GM19372 (cell line): ENCODE data around the gene TRAF3.
"Not testable (repeated sequence)": the region's sequence is repeated elsewhere in the genome, so short reads cannot be mapped to it uniquely, and the experiment has no call there.

Source experiments
- ATAC-seq: cut with Tn5 transposase; IDR thresholded peaks from one replicate; pipeline ENCODE4 v1.9.1; 2021; ENCODE audit warnings: mild to moderate bottlenecking, low read depth, moderate library complexity; ENCODE audit not compliant: unreplicated experiment

The TRAF3 gene

DNA sequence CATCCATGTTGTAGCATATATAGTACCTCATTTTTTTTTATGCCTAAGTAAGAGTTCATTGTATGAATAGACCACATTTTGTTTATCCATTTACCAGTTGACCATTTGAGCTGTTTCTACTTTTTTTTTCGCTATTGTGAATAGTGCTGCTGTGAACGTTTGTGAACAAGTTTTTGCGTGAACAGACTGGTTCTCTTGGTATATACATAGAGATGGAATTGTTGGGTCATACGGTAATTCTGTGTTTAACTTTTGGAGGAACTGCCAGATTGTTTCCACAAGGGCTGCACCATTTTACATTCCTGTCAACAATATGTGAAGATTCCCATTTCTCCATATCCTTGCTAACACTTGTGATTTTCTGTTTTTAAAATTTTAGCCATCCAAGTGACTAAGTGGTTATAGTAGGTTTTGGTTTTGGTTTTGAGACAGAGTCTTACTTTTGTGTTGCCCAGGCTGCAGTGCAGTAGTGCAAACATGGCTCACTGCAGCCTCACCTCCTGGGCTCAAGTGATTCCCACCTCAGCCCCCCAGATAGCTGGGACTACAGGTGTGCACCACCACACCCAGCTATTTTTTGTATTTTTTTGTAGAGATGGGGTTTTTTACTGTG is 76.9 kb downstream of the TRAF3 start:
- ATAC-seq: no peak

DNA sequence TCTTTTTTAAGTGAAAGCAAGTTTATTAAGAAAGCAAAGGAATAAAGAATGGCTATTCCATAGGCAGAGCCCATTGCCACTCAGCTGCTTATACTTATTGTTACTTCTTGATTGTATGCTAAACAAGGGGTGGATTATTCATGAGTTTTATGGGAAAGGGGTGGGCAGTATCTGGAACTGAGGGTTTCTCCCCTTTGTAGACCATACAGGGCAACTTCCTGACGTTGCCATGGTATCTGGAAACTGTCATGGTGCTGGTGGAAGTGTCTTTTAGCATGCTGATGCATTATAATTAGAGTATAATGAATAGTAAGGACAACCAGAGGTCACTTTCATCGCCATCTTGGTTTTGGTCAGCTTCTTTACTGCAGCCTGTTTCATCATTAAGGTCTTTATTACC is 78.9 kb downstream of the TRAF3 start:
- ATAC-seq: no peak

DNA sequence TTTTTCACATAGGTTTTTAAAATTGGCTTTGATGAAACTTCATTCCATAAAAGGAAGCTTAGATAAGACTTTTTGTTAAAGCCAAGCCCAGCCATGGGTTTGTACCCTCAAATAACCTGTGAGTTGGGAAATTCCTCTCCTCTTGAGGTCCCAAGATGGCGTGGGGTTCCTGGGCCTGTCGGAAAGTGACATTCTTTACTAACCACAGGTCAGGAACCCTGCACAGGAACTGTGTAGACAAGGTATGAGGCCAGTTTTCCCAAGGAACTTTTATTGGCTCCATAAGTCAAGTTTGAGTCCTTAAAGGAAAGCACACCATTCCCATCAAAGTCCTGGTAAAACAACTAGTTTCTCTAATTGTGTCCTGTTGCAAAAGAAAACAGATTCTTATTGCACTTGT is 80.2 kb downstream of the TRAF3 start:
- no peak for ATAC-seq

DNA sequence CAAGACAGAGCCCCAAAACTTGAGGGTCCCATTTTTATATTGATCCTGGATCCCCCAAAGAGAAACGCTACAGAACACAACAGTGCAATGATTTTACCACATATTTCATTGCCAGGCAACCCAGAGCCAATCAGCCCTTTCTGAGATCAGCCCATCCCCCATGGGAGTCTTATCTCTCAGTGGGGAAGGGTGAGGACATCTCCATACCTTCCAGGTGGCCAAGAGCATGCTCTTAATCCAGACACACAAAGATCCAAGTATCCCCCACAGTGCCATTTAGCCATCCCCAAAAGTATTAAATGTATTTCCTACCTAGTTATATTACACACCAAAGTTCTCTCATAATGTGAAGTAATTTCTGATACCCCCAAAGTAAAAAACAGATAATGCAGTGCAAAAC is 82.7 kb downstream of the TRAF3 start:
- no peak for ATAC-seq

DNA sequence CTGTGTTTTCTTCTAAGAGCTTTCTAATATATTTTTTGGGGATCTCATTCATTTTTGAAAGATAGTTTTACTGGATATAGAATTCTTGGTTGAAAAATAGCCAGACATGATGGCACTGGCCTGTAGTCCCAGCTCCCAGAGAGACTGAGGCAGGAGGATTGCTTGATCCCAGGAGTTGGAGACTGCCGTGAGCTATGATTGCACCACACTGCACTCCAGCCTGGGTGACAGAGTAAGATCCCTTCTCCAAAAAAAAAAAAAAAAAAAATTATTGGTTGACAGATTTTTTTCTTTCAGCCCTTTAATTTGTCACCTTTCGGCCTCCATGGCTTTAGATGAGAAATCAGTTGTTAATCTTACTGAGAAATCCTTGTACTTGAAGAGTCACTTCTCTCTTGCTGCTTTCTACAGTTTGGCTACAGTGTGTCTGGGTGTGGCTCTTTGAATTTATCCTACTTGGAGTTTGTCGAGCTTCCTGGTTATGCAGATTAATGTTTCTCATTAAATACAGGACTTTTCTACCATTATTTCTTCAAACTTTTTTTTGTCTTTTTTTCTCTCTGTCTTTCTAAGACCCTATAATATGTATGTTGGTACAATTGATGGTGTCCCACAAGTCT is 85.0 kb downstream of the TRAF3 start:
- ATAC-seq: no peak

DNA sequence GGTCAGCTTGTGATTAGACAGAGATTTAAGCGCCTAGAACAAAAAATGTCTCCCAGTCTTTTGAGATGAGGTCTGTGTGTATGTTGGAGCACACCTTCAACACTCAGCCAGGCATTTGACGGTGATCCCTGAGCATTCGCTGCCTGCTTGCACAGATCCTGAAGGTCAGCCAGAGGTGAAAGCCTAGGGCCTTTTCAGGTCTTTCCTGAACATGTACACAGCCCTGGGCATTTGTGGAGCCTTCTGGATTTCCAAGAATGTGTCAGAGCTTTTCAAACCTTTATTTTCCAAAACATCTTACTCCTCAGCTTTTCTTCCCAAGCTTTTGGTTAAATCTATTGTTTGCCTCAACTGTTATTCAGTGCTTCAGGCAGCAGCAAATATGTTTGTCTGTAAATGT is 86.1 kb downstream of the TRAF3 start:
- no peak for ATAC-seq

DNA sequence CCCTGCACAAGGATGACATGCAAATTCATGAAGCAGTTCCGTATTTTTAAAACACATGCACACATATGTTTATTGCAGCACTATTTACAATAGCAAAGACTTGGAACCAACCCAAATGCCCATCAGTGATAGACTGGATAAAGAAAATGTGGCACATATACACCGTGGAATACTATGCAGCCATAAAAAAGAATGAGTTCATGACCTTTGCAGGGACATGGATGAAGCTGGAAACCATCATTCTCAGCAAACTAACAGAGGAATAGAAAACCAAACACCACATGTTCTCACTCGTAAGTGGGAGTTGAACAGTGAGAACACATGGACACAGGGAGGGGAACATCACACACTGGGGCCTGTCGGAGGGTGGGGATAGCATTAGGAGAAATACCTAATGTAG is 88.7 kb downstream of the TRAF3 start:
- ATAC-seq: not testable (repeated sequence)

DNA sequence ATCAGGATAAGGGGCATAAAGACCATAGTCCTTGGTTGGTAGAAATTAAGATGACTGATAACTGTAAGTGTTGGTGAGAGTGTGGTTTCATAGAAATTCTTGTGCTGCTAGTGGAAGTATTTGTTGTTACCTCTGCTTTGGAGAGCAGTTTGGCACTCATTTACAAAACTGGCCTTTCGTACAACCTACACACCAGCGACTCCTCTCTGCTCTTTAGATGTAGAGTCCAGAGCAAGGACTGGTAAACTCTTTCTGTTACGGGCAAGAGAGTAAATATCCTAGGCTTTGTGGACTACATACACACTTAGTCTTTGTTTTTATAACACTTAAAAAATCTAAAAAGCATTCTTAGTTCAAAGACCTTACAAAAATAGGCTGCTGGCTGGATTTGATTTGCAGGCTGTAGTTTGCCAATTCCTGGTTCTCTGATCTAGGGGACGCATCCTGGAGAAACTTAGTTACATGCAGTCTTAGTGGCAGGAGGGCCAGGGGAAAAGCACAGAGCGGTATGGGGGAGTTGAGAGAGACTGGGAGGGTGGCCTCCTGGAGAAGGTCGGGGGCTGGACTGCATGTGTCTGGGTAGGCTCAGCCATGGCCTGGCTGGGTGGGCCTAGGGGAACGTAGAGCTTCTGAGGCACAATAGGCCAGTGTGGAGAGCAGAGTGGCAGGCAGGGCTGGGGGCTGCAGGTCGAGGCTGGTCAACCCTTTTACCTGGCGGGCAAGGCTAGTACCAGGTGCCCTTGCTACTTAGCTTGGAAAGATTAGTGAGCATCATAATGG is 89.9 kb downstream of the TRAF3 start:
- no peak for ATAC-seq

DNA sequence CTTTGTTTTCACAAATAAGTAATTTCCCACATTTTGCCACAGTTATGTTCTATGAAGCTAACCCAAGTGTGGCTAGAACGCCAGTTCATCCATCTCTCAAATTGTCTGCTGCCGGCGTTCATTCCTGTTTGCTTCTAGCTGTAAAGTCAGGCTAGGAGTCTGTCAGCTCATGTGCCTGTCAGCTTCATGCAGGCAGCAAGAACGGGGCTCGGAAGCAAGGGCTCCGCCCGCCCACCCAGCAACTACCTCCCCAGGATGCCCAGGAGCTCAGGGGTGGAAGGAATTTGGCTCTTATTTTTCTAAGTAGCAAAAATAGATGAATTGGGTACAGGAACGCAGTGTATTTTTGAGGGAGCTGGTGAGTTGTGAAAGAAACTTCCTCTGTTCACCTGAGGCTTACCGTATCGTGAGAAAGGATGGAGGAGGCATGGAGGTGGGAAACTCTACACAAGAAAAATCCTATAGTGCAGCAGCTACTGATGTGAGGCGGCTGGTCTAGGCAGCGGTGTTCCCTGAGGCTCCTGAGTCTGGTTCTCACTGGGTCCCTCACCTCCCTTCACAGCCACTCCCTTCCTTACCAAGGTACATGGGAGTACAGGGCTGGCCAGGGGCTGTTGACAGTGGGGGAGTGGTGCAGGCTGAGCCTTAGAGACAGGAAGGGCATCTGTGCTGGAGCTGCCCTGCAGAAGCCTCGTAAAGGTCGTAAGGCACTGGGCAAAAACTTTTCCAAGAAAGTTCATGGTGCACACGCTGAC is 90.8 kb downstream of the TRAF3 start:
- no peak for ATAC-seq

DNA sequence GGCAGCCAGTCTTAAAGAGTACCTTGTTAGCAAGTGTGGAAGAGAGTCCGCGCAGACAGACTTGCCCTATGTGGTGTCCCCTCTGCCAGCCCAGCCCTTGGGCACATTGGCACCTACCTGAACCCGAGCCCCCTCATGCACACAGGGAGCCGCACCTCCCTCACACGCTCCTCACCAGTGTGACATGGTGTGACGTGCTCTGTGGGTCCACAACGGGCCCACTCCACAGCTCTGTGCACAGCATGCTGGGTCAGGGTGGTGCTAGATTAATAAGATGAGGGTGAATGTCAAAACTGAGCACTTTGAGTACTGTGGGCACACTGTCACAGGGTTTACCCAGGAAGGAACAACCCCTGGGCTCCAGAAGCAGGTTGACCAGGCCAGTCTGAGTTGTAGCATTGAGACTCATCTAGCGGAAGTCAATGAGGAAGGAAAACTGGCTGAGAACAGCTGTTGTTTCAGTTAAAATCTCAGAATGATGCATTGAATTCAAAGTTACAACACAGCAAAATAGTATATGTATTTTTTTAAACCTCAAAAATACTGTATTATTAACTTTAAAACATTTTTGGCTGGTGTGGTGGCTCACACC is 91.8 kb downstream of the TRAF3 start:
- no peak for ATAC-seq

DNA sequence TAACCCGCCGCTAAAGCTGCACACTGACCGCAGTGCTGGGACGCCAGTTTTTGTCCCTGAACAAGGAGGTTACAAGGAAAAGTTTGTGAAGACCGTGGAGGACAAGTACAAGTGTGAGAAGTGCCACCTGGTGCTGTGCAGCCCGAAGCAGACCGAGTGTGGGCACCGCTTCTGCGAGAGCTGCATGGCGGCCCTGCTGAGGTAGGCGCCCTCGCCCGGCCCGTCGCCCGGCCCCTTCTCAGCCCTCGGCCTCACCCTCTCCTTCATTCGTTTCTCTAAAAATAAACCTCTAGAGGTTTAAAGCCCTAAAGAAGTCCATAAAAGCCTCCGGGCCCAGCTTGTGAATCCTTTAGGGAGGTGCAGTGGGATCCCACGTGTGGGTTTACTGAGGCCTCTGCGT is 93.0 kb downstream of the TRAF3 start:
- no peak for ATAC-seq

DNA sequence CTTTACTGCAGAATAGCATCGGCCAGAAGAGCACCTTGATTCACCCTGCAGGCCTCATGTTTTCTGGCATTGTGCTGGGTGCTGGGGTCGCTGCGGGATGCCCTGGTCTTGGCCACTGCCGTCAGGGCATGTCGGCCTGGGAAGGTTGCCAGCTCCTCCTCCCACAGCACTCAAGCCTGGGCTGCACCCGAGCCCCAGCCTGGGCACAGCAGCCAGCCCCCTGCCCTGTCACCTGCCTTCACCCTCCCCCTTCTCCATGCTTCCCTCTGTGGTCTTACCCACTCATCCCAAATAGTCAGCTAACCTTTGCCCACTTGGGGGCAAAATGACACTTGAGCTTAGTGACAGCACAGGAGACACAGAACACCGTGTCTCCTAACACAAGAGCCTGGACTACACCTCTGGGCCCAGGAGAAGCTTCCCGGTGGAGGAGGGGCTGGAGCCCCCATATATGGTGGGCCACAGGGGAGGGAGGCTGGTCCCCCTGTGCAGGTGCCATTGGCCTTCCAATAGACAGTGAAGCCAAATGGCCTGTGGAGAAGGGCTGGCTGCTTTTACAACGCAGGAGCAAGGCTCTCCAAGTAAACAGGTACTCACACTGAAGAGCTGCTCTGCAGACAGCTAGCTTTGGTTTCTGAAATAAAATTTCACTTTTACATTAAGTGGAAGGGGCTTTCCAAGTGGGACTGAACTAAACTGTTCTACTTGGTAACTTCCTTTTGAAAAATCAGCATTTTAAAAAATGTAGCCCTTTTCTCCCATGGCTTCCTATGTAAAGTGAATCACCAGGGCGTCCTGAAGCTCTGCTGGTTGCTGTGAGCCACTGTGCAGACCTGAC is 94.0 kb downstream of the TRAF3 start:
- no peak for ATAC-seq

DNA sequence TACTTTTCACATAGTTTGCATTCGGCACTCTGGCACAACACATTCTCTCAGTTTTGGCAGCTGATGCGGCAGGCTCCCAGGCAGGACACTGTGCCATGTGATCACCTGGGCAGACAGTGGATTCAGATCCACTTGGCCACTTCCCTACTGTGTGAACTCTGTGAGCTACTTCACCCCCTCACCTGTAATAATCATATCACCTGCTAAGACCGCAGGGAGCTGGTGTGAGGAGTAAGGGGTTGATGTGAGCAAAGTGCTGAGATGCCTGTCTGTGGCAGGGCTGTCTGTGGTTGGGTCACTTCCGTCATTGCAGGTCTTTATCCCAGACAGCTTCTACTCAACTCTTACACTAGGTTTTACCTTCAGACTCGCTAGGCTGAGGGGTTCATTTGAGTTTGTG is 94.8 kb downstream of the TRAF3 start:
- ATAC-seq: no peak

DNA sequence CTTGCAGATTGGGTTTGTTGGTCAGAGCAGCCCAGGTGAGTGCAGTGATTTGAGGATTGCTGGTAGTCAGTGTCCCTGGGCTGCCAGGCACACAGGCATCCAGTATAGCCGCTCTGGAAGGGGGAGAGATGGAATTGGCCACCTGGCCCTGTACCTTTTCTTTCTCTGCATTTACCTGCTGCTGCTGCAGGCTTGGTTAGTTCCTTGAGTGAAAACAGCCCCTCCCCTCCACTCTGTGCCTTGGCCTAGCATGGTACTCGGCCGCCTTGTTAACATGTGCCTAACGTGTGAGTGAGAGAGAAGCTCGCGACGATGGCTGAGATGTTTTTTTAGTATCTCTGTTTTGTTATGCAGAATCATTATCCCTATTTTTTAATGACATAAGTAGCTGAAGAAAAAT is 95.9 kb downstream of the TRAF3 start:
- ATAC-seq: no peak

DNA sequence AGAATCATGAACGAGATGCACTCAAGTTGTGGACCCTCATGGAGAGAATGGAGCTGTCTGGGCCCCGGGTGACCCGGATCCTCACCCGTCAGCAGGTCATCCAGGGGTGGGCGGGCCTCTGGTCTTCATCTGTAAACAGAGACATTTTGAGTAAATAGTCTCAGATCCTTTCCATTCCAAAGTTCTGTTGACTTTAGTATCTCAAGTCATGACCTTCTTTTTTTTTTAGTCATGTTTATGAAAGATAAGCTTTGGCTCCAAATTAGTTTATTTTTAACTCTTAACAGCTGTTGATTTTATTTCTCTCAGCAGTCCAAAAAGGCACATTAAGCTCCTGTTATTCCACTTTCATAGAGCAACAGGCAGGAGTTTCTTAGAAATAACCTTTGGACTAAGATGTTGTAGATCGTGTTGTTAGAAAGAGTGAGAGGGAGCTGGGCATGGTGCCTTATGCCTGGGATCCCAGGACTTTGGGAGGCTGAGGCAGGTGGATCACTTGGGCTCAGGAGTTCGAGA is 96.4 kb downstream of the TRAF3 start:
- no peak for ATAC-seq

DNA sequence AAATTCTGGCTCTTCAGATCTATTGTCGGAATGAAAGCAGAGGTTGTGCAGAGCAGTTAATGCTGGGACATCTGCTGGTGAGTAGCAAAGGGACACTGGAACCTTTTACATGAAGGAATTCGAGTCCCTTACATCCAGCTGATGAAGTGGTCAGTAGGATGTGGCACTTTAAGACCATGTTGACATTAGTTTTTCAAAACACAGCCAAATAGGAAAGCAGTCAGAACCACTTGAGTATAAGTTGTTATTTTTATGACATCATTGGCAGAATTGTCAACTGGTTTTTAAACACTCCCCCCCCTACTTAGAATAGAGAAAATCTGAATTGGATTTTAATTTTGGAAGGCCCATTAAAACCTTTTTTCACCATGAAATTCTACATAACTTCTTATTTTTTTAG is 98.4 kb downstream of the TRAF3 start:
- no peak for ATAC-seq

DNA sequence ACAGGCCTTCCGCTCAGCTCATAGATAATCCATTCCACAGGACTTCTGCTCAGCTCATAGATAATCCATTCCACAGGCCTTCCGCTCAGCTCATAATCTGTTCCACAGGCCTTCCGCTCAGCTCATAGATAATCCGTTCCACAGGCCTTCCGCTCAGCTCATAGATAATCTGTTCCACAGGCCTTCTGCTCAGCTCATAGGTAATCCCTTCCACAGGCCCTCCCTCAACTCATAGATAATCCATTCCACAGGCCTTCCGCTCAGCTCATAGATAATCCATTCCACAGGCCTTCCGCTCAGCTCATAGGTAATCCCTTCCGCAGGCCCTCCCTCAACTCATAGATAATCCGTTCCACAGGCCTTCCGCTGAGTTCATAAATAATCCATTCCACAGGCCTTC is 100.3 kb downstream of the TRAF3 start:
- ATAC-seq: not testable (repeated sequence)

DNA sequence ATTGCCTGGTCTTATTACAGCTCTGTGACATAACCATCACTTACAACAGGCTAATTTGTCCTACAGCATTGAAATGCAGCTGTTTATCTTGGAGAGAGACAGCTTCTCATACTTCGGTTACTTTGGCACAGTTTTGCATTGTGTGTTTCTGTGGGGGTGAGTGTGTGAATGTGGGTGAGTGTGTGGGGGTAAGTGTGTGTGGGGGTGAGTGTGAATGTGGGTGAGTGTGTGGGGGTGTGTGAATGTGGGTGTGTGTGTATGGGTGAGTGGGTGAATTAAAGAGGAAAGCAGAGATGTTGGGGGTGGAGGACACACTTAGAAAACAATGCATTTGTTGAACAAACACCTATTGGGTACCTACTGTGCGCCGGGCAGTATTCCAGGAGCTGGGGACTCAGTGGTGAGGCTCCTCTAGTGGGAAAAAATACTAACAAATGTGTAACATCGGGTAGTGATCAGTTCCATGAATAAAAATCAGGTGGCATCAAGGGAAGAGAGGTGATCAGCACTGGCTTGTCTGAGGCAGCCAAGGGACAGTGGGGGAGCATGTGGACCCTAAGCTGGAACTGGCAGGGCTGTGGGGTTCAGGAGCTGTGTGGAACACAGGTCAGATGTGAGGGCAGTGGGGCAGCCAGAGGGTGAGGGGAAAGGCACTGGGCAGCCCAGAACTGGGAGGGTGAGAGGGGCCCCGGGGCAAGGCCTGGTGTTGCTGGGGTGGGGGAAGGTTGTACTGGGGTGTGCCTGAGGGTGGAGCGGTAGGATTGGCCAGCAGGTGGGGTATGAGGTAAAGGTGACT is 101.1 kb downstream of the TRAF3 start:
- ATAC-seq: no peak

DNA sequence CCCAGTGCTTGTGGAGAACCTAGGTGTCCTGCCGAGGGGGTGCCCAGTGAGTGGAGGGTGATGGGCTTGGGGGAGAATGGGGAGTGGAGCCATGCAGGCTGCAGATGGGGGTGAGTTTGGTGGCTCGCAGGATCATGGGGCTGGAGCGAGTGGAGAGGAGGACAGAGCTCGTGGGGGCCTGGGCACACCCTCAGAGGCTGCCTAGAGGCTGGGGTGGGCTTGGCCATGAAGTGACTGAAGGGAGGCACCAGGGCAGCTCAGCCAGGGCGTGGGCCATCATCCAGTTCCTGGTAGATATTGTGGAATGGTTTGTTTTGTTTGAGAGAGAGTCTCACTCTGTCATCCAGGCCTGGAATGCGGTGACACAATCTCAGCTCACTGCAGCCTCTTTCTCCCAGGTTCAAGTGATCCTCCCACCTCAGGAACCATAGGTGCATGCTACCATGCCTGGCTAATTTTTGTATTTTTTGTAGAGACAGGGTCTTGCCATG is 101.8 kb downstream of the TRAF3 start:
- ATAC-seq: no peak
